GM23338 (cell line): ENCODE data around the gene APH1B.

Experiments used
- CREB1 ChIP-seq: fragments of 250-450 bp; sonication (Bioruptor Pico); IDR thresholded peaks from 2 replicates; pipeline ENCODE4 v1.5.0; 2020; ENCODE audit warnings: low read depth, mild to moderate bottlenecking, moderate library complexity
- CTCF ChIP-seq, 2 experiments: fragments of 200-600 bp in 1 of 2; sonication (generic) in 1 of 2; conservative IDR thresholded peaks; 2 replicates each; pipeline versions ENCODE4 v1.5.1 to v1.6.1; 2016 to 2017; ENCODE audit warnings: antibody characterized with exemption in 2 of 2, low read depth in 2 of 2, mild to moderate bottlenecking in 2 of 2, moderate library complexity in 1 of 2
- EZH2 ChIP-seq: fragments of 200-600 bp; sonication (generic); IDR thresholded peaks from one replicate; pipeline ENCODE4 v1.8.0; 2017; ENCODE audit warnings: antibody characterized with exemption, mild to moderate bottlenecking, low read depth; ENCODE audit not compliant: unreplicated experiment
- EZH2phosphoT487 ChIP-seq: fragments of 200-600 bp; sonication (generic); IDR thresholded peaks from one replicate; pipeline ENCODE4 v1.8.1; 2018; ENCODE audit warnings: antibody characterized with exemption; ENCODE audit not compliant: unreplicated experiment
- JUNB ChIP-seq: IDR thresholded peaks from one replicate; pipeline ENCODE4 v1.6.1; 2016; ENCODE audit warnings: antibody characterized with exemption; ENCODE audit not compliant: unreplicated experiment
- NANOG ChIP-seq: IDR thresholded peaks from 2 replicates; pipeline ENCODE4 v1.6.1; 2016; ENCODE audit warnings: antibody characterized with exemption, borderline replicate concordance
- POLR2AphosphoS5 ChIP-seq: IDR thresholded peaks from 2 replicates; pipeline ENCODE4 v1.6.1; 2016; ENCODE audit warnings: antibody characterized with exemption, low read depth
- REST ChIP-seq: IDR thresholded peaks from one replicate; pipeline ENCODE4 v1.6.1; 2018; ENCODE audit warnings: antibody characterized with exemption; ENCODE audit not compliant: unreplicated experiment
- STAT1 ChIP-seq: IDR thresholded peaks from one replicate; pipeline ENCODE4 v1.6.1; 2016; ENCODE audit warnings: antibody characterized with exemption; ENCODE audit not compliant: unreplicated experiment
- ZNF114 ChIP-seq: fragments of 250-450 bp; sonication (Bioruptor Pico); IDR thresholded peaks from 2 replicates; pipeline ENCODE4 v1.5.0; 2020; ENCODE audit warnings: mild to moderate bottlenecking, moderate library complexity
- ZNF331 ChIP-seq: fragments of 250-450 bp; sonication (Bioruptor Pico); IDR thresholded peaks from 2 replicates; pipeline ENCODE4 v1.5.0; 2020; ENCODE audit warnings: low read depth, mild to moderate bottlenecking, moderate library complexity

GRCh38 chr15:63277893-63278456 is 570 bp downstream of the APH1B start:
- no peak for TF ChIP-seq CTCF (conservative IDR thresholded peaks at IDR 0.05; ENCODE audit: low read depth in 2 of 2)
- TF ChIP-seq EZH2phosphoT487: no peak
- no peak for TF ChIP-seq POLR2AphosphoS5
- TF ChIP-seq REST: no peak
- TF ChIP-seq EZH2: no peak
- no peak for TF ChIP-seq CREB1 (CRISPR knock-in tag)
- TF ChIP-seq JUNB: no peak
- no peak for TF ChIP-seq ZNF114 (CRISPR knock-in tag)
- TF ChIP-seq STAT1: no peak
- no peak for TF ChIP-seq NANOG
- TF ChIP-seq ZNF331 (CRISPR knock-in tag): no peak
